HG02970 (cell line): Measurements from ENCODE around the gene TSNAX.

ENCODE experiments used
- ATAC-seq: cut with Tn5 transposase; IDR thresholded peaks from one replicate; pipeline ENCODE4 v1.9.1; 2021; ENCODE audit warnings: mild to moderate bottlenecking, moderate library complexity, moderate number of reproducible peaks; ENCODE audit not compliant: unreplicated experiment, low FRiP score

The TSNAX gene

GRCh38 chr1:231594749-231595148 is 66.3 kb downstream of the TSNAX start:
- ATAC-seq, result no peak

- ATAC-seq, result no peak
Measured at GRCh38 chr1:231596337-231596791, 67.9 kb downstream of the TSNAX start.

GRCh38 chr1:231597971-231598370 is 69.5 kb downstream of the TSNAX start:
- ATAC-seq, result no peak

GRCh38 chr1:231600458-231600976 is 72.0 kb downstream of the TSNAX start:
- no peak for ATAC-seq

- no peak for ATAC-seq
Measured at GRCh38 chr1:231601824-231602672, 73.6 kb downstream of the TSNAX start.

GRCh38 chr1:231602673-231602984 is 74.2 kb downstream of the TSNAX start:
- ATAC-seq, result no peak

GRCh38 chr1:231603598-231604275 is 75.3 kb downstream of the TSNAX start:
- no peak for ATAC-seq

GRCh38 chr1:231604276-231604621 is 75.8 kb downstream of the TSNAX start:
- no peak for ATAC-seq

- ATAC-seq, result no peak
Measured at GRCh38 chr1:231605149-231606100, 77.0 kb downstream of the TSNAX start.

- no peak for ATAC-seq
Measured at GRCh38 chr1:231606712-231607111, 78.2 kb downstream of the TSNAX start.

GRCh38 chr1:231610388-231610787 is 81.9 kb downstream of the TSNAX start:
- no peak for ATAC-seq

- ATAC-seq, result no peak
Measured at GRCh38 chr1:231611111-231611510, 82.6 kb downstream of the TSNAX start.

- no peak for ATAC-seq
Measured at GRCh38 chr1:231611851-231612250, 83.4 kb downstream of the TSNAX start.

- peak; percentile 93 for ATAC-seq
Measured at GRCh38 chr1:231612393-231613089, 84.1 kb downstream of the TSNAX start.

GRCh38 chr1:231613419-231614349 is 85.2 kb downstream of the TSNAX start:
- ATAC-seq, result no peak
